OCI-LY3 (cell line): ENCODE data around the gene TMC5.

Experiments used
- EZH2phosphoT487 ChIP-seq: fragments of 200-600 bp; shearing (Covaris generic); IDR thresholded peaks from 2 replicates; pipeline ENCODE4 v1.6.1; 2018; ENCODE audit warnings: antibody characterized with exemption, mixed run types, low read depth
- TF ChIP-seq, protein P1 (sequence below): fragments of 200-600, 300-600 bp; sonication (generic); IDR thresholded peaks from 2 replicates; pipeline ENCODE4 v1.5.1; 2014; ENCODE audit warnings: antibody characterized with exemption, low read length, low read depth

DNA sequence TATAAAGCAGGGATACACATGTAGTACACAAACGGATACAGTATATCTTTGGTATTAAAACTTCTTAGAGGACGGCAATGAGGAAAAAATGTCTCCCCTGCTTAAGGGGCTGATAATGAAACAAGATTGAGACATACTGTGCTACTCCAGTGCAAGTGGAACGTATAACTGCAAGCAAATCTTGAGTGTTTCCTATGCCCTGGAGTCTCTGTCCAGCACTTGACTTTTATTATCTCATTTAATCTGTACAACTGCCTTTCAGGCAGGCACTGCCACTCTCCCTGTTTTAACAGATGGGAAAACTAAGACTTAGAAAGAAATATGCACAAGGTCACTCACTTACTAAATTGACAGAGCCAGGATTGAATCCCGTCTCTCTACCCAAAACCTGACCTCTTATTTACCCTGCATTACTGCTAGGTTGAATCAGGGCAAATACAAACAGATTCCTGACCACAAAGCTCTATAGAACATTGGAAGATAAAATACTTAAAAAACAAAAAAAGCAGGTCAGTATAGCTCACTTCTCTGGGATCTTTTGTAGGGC lies 28.7 kb downstream of the TMC5 start:
- TF ChIP-seq, protein P1, sequence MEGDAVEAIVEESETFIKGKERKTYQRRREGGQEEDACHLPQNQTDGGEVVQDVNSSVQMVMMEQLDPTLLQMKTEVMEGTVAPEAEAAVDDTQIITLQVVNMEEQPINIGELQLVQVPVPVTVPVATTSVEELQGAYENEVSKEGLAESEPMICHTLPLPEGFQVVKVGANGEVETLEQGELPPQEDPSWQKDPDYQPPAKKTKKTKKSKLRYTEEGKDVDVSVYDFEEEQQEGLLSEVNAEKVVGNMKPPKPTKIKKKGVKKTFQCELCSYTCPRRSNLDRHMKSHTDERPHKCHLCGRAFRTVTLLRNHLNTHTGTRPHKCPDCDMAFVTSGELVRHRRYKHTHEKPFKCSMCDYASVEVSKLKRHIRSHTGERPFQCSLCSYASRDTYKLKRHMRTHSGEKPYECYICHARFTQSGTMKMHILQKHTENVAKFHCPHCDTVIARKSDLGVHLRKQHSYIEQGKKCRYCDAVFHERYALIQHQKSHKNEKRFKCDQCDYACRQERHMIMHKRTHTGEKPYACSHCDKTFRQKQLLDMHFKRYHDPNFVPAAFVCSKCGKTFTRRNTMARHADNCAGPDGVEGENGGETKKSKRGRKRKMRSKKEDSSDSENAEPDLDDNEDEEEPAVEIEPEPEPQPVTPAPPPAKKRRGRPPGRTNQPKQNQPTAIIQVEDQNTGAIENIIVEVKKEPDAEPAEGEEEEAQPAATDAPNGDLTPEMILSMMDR: no peak
- TF ChIP-seq EZH2phosphoT487: no peak
